Neutrophil (primary cell): Measurements from ENCODE around the gene CHTOP.
A peak's percentile ranks its signal among the peaks of the same experiment; 100 is the strongest.

ENCODE experiments used
- H3K27ac ChIP-seq: fragments of 200-600 bp; sonication (generic); 2 replicates; pipeline ENCODE4 v1.5.1; 2016; ENCODE audit warnings: mild to moderate bottlenecking, moderate library complexity
- H3K27me3 ChIP-seq: fragments of 200-600 bp; sonication (generic); 2 replicates; pipeline ENCODE4 v1.6.0; 2016; ENCODE audit warnings: mild to moderate bottlenecking
- H3K36me3 ChIP-seq: fragments of 200-600 bp; sonication (generic); 2 replicates; pipeline ENCODE4 v1.5.1; 2017
- H3K4me1 ChIP-seq, 2 experiments: fragments of 200-600 bp in 1 of 2; sonication (generic) in 1 of 2; 1 replicate in 1 of 2; 2 replicates in 1 of 2; pipeline versions ENCODE4 v1.5.1 to v1.6.1; 2013 to 2016; ENCODE audit warnings: low read depth in 1 of 2, low read length in 1 of 2, mild to moderate bottlenecking in 1 of 2, moderate library complexity in 1 of 2; ENCODE audit not compliant: control insufficient read depth in 1 of 2, insufficient read depth in 1 of 2
- H3K4me3 ChIP-seq, 2 experiments: fragments of 200-600 bp in 1 of 2; sonication (generic) in 1 of 2; 1 replicate in 1 of 2; 2 replicates in 1 of 2; pipeline ENCODE4 v1.5.1; 2013 to 2016; ENCODE audit warnings: low read depth in 1 of 2, low read length in 1 of 2, mild to moderate bottlenecking in 1 of 2, moderate library complexity in 1 of 2
- H3K9me3 ChIP-seq: fragments of 200-600 bp; sonication (generic); 2 replicates; pipeline ENCODE4 v1.5.1; 2016
- TF ChIP-seq, protein P1 (sequence below): fragments of 200-600 bp; sonication (generic); IDR thresholded peaks from 2 replicates; pipeline ENCODE4 v1.5.1; 2016; ENCODE audit warnings: antibody characterized with exemption

Gene CHTOP

DNA sequence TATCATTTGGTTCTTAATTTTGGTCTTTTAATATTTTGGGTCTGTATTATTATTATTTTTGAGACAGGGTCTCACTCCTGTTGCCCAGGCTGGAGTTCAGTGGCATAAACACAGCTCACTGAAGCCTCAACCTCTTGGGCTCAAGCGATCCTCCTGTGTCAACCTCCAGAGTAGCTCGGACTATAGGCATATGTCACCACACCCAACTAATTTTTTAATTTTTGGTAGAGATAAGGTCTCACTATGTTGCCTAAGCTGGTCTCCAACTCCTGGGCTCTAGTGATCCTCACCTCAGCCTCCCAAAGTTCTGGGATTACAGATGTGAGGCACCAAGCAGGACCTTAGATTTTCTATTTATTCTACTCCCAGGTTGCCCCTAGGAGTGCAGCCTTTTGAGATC, 39.6 kb downstream of the CHTOP start:
- no peaks in the 10 kb centered on the region for H3K9me3 ChIP-seq
- no peak overlapping the region for H3K27ac ChIP-seq

DNA sequence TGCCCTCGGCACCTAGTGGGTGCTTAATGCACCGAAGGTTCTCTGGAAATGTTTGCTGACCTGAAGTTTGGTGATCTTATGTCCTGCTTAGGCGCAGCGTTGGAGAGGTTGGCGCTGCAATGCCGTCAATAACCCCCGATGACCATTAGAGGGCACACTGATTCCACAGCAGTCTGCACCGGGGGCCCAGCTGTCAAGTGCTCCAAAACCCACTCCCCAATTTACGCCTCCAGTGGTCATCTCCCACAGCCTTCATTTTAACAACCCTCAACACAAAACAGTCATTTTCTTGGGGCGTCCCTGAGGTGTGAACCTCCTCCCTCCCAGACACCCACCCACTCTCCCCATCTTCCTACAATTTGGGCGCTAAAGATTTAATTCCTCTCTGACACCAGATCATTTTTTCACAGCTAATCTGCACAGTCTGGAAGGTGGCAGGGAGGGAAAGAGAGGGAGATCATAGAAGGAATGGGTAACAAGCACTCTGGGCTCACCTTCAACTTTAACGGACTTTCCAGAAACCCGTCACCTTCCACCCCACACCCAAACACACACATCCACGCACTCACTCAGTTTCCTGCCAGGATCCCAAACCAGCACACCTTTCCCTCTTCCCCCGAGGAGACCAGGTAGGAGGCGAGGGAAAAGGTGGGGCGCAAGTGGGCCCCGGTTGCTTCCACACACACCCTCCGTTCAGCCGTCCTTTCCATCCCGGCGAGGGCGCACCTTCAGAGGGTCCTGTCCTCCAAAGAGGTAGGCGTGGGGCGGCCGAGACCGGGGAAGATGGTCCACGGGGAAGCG, 44.1 kb downstream of the CHTOP start:
- Histone ChIP-seq H3K4me1 (peaks cover 24 to 26% of the 10 kb centered on the region in 2 experiments), H3K27me3 (peaks cover 59% of the 10 kb centered on the region), H3K27ac (no peak overlapping the region), H3K4me3 (peak overlapping the region; percentile 42 to 54), H3K9me3 (no peaks in the 10 kb centered on the region), H3K36me3 (no peaks in the 10 kb centered on the region)
- TF ChIP-seq, protein P1, sequence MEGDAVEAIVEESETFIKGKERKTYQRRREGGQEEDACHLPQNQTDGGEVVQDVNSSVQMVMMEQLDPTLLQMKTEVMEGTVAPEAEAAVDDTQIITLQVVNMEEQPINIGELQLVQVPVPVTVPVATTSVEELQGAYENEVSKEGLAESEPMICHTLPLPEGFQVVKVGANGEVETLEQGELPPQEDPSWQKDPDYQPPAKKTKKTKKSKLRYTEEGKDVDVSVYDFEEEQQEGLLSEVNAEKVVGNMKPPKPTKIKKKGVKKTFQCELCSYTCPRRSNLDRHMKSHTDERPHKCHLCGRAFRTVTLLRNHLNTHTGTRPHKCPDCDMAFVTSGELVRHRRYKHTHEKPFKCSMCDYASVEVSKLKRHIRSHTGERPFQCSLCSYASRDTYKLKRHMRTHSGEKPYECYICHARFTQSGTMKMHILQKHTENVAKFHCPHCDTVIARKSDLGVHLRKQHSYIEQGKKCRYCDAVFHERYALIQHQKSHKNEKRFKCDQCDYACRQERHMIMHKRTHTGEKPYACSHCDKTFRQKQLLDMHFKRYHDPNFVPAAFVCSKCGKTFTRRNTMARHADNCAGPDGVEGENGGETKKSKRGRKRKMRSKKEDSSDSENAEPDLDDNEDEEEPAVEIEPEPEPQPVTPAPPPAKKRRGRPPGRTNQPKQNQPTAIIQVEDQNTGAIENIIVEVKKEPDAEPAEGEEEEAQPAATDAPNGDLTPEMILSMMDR: peak; percentile 67

More for the DNA sequence above, 39.6 kb downstream of the CHTOP start:
- Histone ChIP-seq H3K4me3 (no peak overlapping the region), H3K27me3 (peaks cover 16% of the 10 kb centered on the region), H3K36me3 (no peaks in the 10 kb centered on the region), H3K4me1 (peaks cover 29 to 30% of the 10 kb centered on the region in 2 experiments)
- TF ChIP-seq, protein P1: no peak

GRCh38 chr1:153678519-153679336, 44.9 kb downstream of the CHTOP start, which contains the start of gene NPR1:
NPR1 (plus strand) TSS chr1:153678688; CDS start chr1:153679109, 421 bp downstream.
- peaks cover 64% of the 10 kb centered on the region for H3K27me3 ChIP-seq
- peaks cover 24 to 26% of the 10 kb centered on the region in 2 experiments for H3K4me1 ChIP-seq
- H3K4me3 ChIP-seq: peak within 1 kb of the TSS; percentile 42 to 54
- H3K27ac ChIP-seq: no peak within 1 kb of the TSS
- no peaks in the 10 kb centered on the region for H3K9me3 ChIP-seq
- no peaks in the 10 kb centered on the region for H3K36me3 ChIP-seq
- TF ChIP-seq, protein P1: no peak

- Histone ChIP-seq H3K27me3 (peaks cover 69% of the 10 kb centered on the region), H3K4me1 (peaks cover 24 to 26% of the 10 kb centered on the region in 2 experiments), H3K27ac (no peak overlapping the region), H3K9me3 (no peaks in the 10 kb centered on the region), H3K4me3 (peak overlapping the region; percentile 42 to 54), H3K36me3 (no peaks in the 10 kb centered on the region)
- TF ChIP-seq, protein P1: no peak
Measured at GRCh38 chr1:153679337-153680119, 45.7 kb downstream of the CHTOP start.

- Histone ChIP-seq H3K27ac (no peak overlapping the region), H3K4me1 (peaks cover 24 to 26% of the 10 kb centered on the region in 2 experiments), H3K9me3 (no peaks in the 10 kb centered on the region), H3K27me3 (peaks cover 72% of the 10 kb centered on the region), H3K4me3 (no peak overlapping the region), H3K36me3 (no peaks in the 10 kb centered on the region)
- TF ChIP-seq, protein P1: no peak
Measured at GRCh38 chr1:153680120-153680403, 46.2 kb downstream of the CHTOP start.
